BJ (cell line): ENCODE results near the gene IQCE. TPM values are rescaled to one million over a fixed set of nuclear protein-coding genes. Genes with fewer than 3 reads are reported as not detected.

Source experiments
- CTCF ChIA-PET: fragments of 350-600 bp; formaldehyde crosslinking; extraction: SDS; loops from one replicate; lab custom pipeline; 2021; ENCODE audit warnings: antibody characterized with exemption, inconsistent platforms; lab: Yijun Ruan, JAX
- POLR2A ChIA-PET: fragments of 300-600 bp; sonication (Branson Sonifier 250); formaldehyde crosslinking; extraction: SDS; loops from one replicate; lab custom pipeline; 2021; ENCODE audit warnings: antibody characterized with exemption; lab: Charles Lee
- DNase-seq: peaks from one replicate; pipeline ENCODE4 v3.0.0-alpha.2; 2011; ENCODE audit warnings: low read depth
- H3K27me3 ChIP-seq: 2 replicates; pipeline ENCODE4 v1.6.0; 2011; ENCODE audit warnings: low read length; ENCODE audit not compliant: control insufficient read depth, insufficient read depth
- H3K36me3 ChIP-seq: 2 replicates; pipeline ENCODE4 v1.5.1; 2011; ENCODE audit warnings: low read length; ENCODE audit not compliant: control insufficient read depth, insufficient read depth
- H3K4me3 ChIP-seq: 2 replicates; pipeline ENCODE4 v1.5.1; 2011; ENCODE audit warnings: low read depth, mild to moderate bottlenecking, control low read depth, low read length
- CTCF ChIP-seq: IDR thresholded peaks from 2 replicates; pipeline ENCODE4 v1.5.1; 2011; ENCODE audit warnings: low read depth, mild to moderate bottlenecking, control low read depth, inconsistent platforms, low read length, moderate library complexity; ENCODE audit not compliant: insufficient read depth
- polyA plus RNA-seq: library from polyadenylated mRNA; depleted of rRNA; stranded (reverse); fragments of >200 nt; gene quantifications from 2 replicates; pipeline ENCODE4 v1.2.3, GENCODE V29; 2011

Gene IQCE
- polyA plus RNA-seq, 1 experiment, result 9.9 TPM

- ChIA-PET POLR2A (no interaction called here), CTCF (interaction anchor here (1.1 to 1.3 kb wide), 3 partner anchors 29 to 76 kb away, joined by 3 read pairs; no protein-coding TSS in a partner anchor)
- Histone ChIP-seq H3K36me3 (peaks cover 30% of the 10 kb centered on the region), H3K27me3 (no peaks in the 10 kb centered on the region), H3K4me3 (no peak overlapping the region)
- DNase-seq, result no peak
- TF ChIP-seq CTCF, result no peak
Observed at GRCh38 chr7:2544541-2545188, 14.1 kb upstream of the IQCE start.

- ChIA-PET CTCF (interaction anchor here (1.2 to 1.3 kb wide), 2 partner anchors 28 to 68 kb away, joined by 3 read pairs; no protein-coding TSS in a partner anchor), POLR2A (no interaction called here)
- DNase-seq, result no peak
- peaks cover 31% of the 10 kb centered on the region for H3K36me3 ChIP-seq
- H3K27me3 ChIP-seq, result no peaks in the 10 kb centered on the region
- no peak for TF ChIP-seq CTCF
- no peak overlapping the region for H3K4me3 ChIP-seq
Observed at GRCh38 chr7:2545746-2546425, 12.9 kb upstream of the IQCE start.

GRCh38 chr7:2546776-2547586, 11.8 kb upstream of the IQCE start:
- ChIA-PET CTCF (no interaction called here), POLR2A (no interaction called here)
- peaks cover 27% of the 10 kb centered on the region for H3K36me3 ChIP-seq
- no peak overlapping the region for H3K4me3 ChIP-seq
- no peaks in the 10 kb centered on the region for H3K27me3 ChIP-seq
- TF ChIP-seq CTCF, result no peak
- DNase-seq, result no peak

- H3K27me3 ChIP-seq, result no peaks in the 10 kb centered on the region
- no peak for DNase-seq
- ChIA-PET POLR2A (no interaction called here), CTCF (interaction anchor here (0.6 kb wide), 1 partner anchor 83 kb away, joined by 3 read pairs; no protein-coding TSS in a partner anchor)
- no peak for TF ChIP-seq CTCF
- peaks cover 12% of the 10 kb centered on the region for H3K36me3 ChIP-seq
- no peak overlapping the region for H3K4me3 ChIP-seq
Observed at GRCh38 chr7:2551418-2551817, 7.4 kb upstream of the IQCE start.

- Histone ChIP-seq H3K4me3 (no peak overlapping the region), H3K36me3 (peaks cover 6% of the 10 kb centered on the region), H3K27me3 (no peaks in the 10 kb centered on the region)
- no peak for TF ChIP-seq CTCF
- ChIA-PET CTCF (no interaction called here), POLR2A (no interaction called here)
- no peak for DNase-seq
Observed at GRCh38 chr7:2553108-2553507, 5.7 kb upstream of the IQCE start.
